Spleen (tissue), 13 donors: ENCODE results near the gene HORMAD1. TPM values are rescaled to one million over a fixed set of nuclear protein-coding genes. Genes with fewer than 3 reads are reported as not detected.
"Not testable (repeated sequence)": the region's sequence is repeated elsewhere in the genome, so short reads cannot be mapped to it uniquely, and the experiment has no call there.

Experiments
- DNase-seq: peaks from one replicate; pipeline ENCODE4 v3.0.0-alpha.2; 2020
- H3K27ac ChIP-seq, 8 donors: fragments of 200-600 bp; sonication (generic) in 7 of 8; 1 replicate in 4 of 8; 2 replicates in 4 of 8; pipeline versions ENCODE4 v1.5.0 to v1.8.0; 2016 to 2021; ENCODE audit warnings: inconsistent platforms in 4 of 8, mild to moderate bottlenecking in 4 of 8, moderate library complexity in 1 of 8
- H3K27me3 ChIP-seq, 7 donors: fragments of 200-600 bp; sonication (generic) in 6 of 7; replicated peaks in 1 of 7; 1 replicate in 4 of 7; 2 replicates in 3 of 7; pipeline versions ENCODE4 v1.5.0 to v1.8.0; 2016 to 2021; ENCODE audit warnings: inconsistent platforms in 3 of 7, mild to moderate bottlenecking in 1 of 7
- H3K36me3 ChIP-seq, 6 donors: fragments of 200-600 bp; sonication (generic) in 5 of 6; 1 replicate in 4 of 6; 2 replicates in 2 of 6; pipeline versions ENCODE4 v1.5.0 to v1.8.0; 2016 to 2021; ENCODE audit warnings: inconsistent platforms in 2 of 6
- H3K4me1 ChIP-seq, 6 donors: fragments of 200-600 bp; sonication (generic) in 5 of 6; 1 replicate in 3 of 6; 2 replicates in 3 of 6; pipeline versions ENCODE4 v1.5.0 to v1.8.0; 2016 to 2021; ENCODE audit warnings: inconsistent platforms in 3 of 6
- H3K4me3 ChIP-seq, 8 donors: fragments of 200-600 bp; sonication (generic) in 7 of 8; 1 replicate in 4 of 8; 2 replicates in 4 of 8; pipeline versions ENCODE4 v1.5.0 to v1.8.0; 2016 to 2021; ENCODE audit warnings: inconsistent platforms in 4 of 8, mild to moderate bottlenecking in 4 of 8, moderate library complexity in 2 of 8
- H3K9me3 ChIP-seq, 8 donors: fragments of 200-600 bp; sonication (generic) in 7 of 8; 1 replicate in 4 of 8; 2 replicates in 4 of 8; pipeline versions ENCODE4 v1.5.0 to v1.8.0; 2016 to 2021; ENCODE audit warnings: inconsistent platforms in 4 of 8
- CTCF ChIP-seq, 11 experiments: fragments of 200-600 bp in 7 of 11; fragments of 450-650 bp in 4 of 11; sonication (generic) in 4 of 11; IDR thresholded peaks in 8 of 11; conservative IDR thresholded peaks in 3 of 11; 1 replicate in 7 of 11; 2 replicates in 4 of 11; pipeline versions ENCODE4 v1.4.0 to v1.8.0; 2016 to 2021; ENCODE audit warnings: antibody characterized with exemption in 11 of 11, inconsistent platforms in 4 of 11, mild to moderate bottlenecking in 1 of 11
- POLR2A ChIP-seq, 3 donors: fragments of 450-650 bp; IDR thresholded peaks; one replicate each; pipeline ENCODE4 v1.5.1; 2017; ENCODE audit warnings: antibody characterized with exemption in 3 of 3, mild to moderate bottlenecking in 1 of 3
- POLR2AphosphoS5 ChIP-seq, 3 donors: sonication (generic); formaldehyde crosslinking; IDR thresholded peaks; one replicate each; pipeline ENCODE4 v1.5.1; 2017; ENCODE audit warnings: antibody characterized with exemption in 3 of 3
- WGBS, 5 donors: extraction: QIAGEN DNeasy Blood & Tissue Kit in 3 of 5; methylation state at CpG; one replicate each; pipeline versions ENCODE4 v1.1.5 to v1.1.7; 2013 to 2018; 5-methylcytosine and 5-hydroxymethylcytosine counted together
- intact Hi-C: fragments of 100-400 bp; cut with DNase I; formaldehyde crosslinking; loops from one replicate; pipeline ENCODE4 v1.15.0; 2023; ENCODE audit warnings: low total_unique reads
- long read RNA-seq, 2 donors: transcript quantifications; one replicate each; lab custom pipeline, GENCODE V29; 2026
- polyA plus RNA-seq, 3 donors: library from polyadenylated mRNA; stranded (reverse); fragments of 200-250 nt; gene quantifications; one replicate each; pipeline ENCODE4 v1.2.1, GENCODE V29; 2013
- total RNA-seq, 7 donors: library from RNA; depleted of rRNA in 3 of 7; stranded (reverse); fragments of >200 nt in 3 of 7; fragmentation: NEBNext Ultra II Directional in 4 of 7; extraction: Animal tissue kit (Norgen Biotek cat#: 25700) in 4 of 7; gene quantifications; one replicate each; pipeline versions ENCODE4 v1.1.0 to v1.2.1, GENCODE V29; 2016 to 2021
- donor health status: healthy with polysubstance abuse.
- donor health status: DM: no; HTN: no; CAD: no; lungs with moderate emphysema.
- donor health status: DM: no; HTN: no; CAD: no.
- donor health status: Bipolar disorder and iron deficiency.
- donor health status: healthy.
- donor health status: DM: no; HTN: no; CAD: no.
- donor health status: DM: yes; HTN: yes; CAD: no.

The HORMAD1 gene
- total RNA-seq, result 10 to 100 TPM in 1 of 7 donors, 1 to 10 TPM in 6; 3.0 to 14.1 (median 4.7) TPM
- 1 to 10 TPM in 1 of 3 donors, under 1 TPM in 2; 0.41 to 1.8 (median 0.70) TPM for polyA plus RNA-seq
- long read RNA-seq, donor 1, result 0 reads
- long read RNA-seq, donor 2, result 0 reads

GRCh38 chr1:150720703-150721102 is at the start of gene HORMAD1:
Gene HORMAD1 (minus strand): TSS chr1:150720895. CDS start chr1:150719505, 1,390 bp downstream.
- Histone ChIP-seq H3K36me3 (no peaks in the 10 kb centered on the region), H3K9me3 (no peaks in the 10 kb centered on the region), H3K27ac (no peak within 1 kb of the TSS), H3K4me1 (no peaks in the 10 kb centered on the region), H3K4me3 (no peak within 1 kb of the TSS), H3K27me3 (no peaks in the 10 kb centered on the region)
- 95 to 97% (median 96%) methylated on average over 24 of the region's 24 CpGs for WGBS, 5 donors
- intact Hi-C loops, result no loop called here
- peak in 1 of 3 donors; percentile 36 for TF ChIP-seq POLR2AphosphoS5 (IDR thresholded peaks at IDR 0.05)
- no peak for TF ChIP-seq POLR2A (IDR thresholded peaks at IDR 0.05)
- no peak for DNase-seq

DNA sequence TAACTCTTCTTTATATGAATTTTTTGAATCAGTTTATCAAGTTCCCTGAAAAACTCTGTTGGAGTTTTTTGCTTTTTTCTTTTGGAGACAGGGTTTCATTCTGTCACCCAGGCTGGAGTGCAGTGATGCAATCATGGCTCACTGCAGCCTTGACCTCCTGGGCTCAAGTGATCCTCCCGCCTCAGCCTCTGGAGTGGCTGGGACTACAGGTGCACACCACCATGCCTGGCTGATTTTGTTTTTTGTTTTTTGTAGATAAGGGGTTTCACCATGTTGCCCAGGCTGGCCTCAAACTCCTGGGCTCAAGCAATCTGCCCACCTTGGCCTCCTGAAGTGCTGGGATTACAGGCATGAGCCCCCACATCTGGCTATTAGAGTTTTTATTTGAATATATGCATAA is 47.0 kb upstream of the HORMAD1 start:
- H3K27me3 ChIP-seq, intact Hi-C loops, H3K27ac ChIP-seq, H3K9me3 ChIP-seq, H3K4me3 ChIP-seq, DNase-seq: not testable (repeated sequence)
- Histone ChIP-seq H3K4me1 (peaks cover 16 to 58% (median 41%) of the 10 kb centered on the region in 6 donors), H3K36me3 (peaks cover 0 to 11% (median 0%) of the 10 kb centered on the region in 6 donors)
- WGBS, 5 donors, result 35 to 84% (median 71%) methylated on average over 1 of the region's 1 CpG

DNA sequence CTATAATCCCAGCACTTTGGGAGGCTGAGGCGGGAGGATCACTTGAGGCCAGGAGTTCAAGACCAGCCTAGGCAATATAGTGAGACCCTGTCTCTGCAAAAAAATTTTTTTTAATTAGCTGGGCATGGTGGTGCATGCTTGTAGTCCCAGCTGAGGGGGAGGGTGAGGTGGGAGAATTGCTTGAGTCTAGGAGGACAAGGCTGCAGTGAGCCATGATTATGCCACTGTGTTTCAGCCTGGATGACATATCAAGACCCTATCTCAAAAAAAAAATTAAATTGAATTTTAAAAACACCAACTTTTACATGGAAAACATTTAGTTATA is 45.2 kb upstream of the HORMAD1 start:
- H3K27me3 ChIP-seq, H3K9me3 ChIP-seq, intact Hi-C loops, DNase-seq: not testable (repeated sequence)
- Histone ChIP-seq H3K4me1 (peaks cover 29 to 65% (median 51%) of the 10 kb centered on the region in 6 donors), H3K36me3 (peaks cover 0 to 27% (median 2%) of the 10 kb centered on the region in 6 donors), H3K27ac (peak overlapping the region; percentile 79 to 92 (median 90)), H3K4me3 (peak overlapping the region; percentile 33 to 75 (median 48))
- WGBS, 5 donors, result 18 to 60% (median 33%) methylated on average over 1 of the region's 1 CpG

DNA sequence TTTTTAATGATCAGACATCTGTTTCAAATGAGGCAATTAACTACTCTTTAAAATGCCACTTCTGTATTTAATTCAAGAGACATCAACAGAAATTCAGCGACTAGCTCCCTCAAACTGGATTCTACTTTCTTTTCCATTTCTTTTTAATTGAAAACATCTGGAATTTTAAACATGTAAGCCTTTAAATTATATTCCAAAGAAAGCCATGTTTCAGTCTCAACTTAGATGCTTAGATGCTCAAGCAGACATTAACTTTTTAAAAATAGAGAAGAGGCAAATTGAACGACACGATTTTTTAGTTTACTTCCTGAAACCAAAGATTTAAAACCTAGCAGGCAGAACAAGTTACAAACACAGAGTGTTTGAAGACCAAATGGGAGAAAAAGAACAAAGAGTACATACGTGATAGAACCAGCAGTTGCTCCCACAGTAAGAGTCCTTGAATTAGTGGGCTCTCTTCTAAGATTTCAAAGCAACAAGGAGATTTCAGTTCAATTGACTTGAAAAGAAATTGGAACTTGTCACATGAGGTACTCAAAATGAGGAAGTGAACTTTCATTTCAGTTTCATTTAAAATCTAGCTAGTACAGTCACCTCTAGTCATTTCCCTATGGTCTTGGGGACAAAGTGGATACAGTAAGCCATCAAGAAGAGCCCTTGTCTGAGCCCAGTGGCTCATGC is 44.7 kb upstream of the HORMAD1 start, which contains the start of gene CTSS:
Gene CTSS, minus strand, starts transcription at position 483 of the 681 bp plus-strand sequence. CDS start 1,015 bp downstream, outside the sequence.
- DNase-seq, result no peak
- TF ChIP-seq POLR2A (IDR thresholded peaks at IDR 0.05), result peak in 1 of 3 donors; percentile 57
- TF ChIP-seq POLR2AphosphoS5 (IDR thresholded peaks at IDR 0.05), result no peak
- no peak for TF ChIP-seq CTCF (IDR thresholded peaks at IDR 0.05 in 8 of 11, conservative IDR thresholded peaks at IDR 0.05 in 3 of 11)
- Histone ChIP-seq H3K4me1 (peaks cover 31 to 65% (median 49%) of the 10 kb centered on the region in 6 donors), H3K4me3 (peak within 1 kb of the TSS; percentile 33 to 75 (median 48)), H3K36me3 (peaks cover 0 to 32% (median 5%) of the 10 kb centered on the region in 6 donors), H3K27me3 (no peaks in the 10 kb centered on the region), H3K9me3 (no peaks in the 10 kb centered on the region), H3K27ac (peak within 1 kb of the TSS; percentile 79 to 92 (median 90))
- 0 to 2% (median 0%) methylated on average over 4 of the region's 4 CpGs for WGBS, 5 donors
- intact Hi-C loops, result no loop called here

DNA sequence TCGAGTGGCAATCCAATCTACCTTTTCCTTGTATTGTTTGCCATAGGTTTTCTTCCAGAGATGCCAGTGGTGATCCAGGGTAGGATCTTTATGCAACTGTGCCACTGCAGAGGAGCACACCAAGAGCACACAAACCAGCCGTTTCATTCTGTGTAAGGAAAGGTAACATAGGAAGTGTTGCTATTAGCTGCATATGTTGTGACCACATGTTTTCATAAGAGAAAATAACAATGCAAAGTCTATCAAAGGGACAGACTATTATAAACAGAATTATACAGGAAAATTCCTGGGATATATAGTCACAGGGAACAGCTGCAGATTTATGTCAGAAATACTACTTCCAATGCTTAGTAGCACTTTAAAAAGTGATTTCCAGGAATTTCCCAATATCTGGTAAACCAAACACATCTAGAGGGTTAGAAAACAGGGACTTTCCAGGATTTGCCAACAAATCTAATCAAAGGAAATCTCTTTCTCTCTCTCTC is 44.0 kb upstream of the HORMAD1 start:
- 19 to 33% (median 24%) methylated on average over 2 of the region's 2 CpGs for WGBS, 5 donors
- peaks cover 34 to 70% (median 56%) of the 10 kb centered on the region in 6 donors for H3K4me1 ChIP-seq
- H3K27me3 ChIP-seq, result no peaks in the 10 kb centered on the region
- no peak for TF ChIP-seq POLR2A (IDR thresholded peaks at IDR 0.05)
- peak overlapping the region; percentile 33 to 75 (median 48) for H3K4me3 ChIP-seq
- intact Hi-C loops, result no loop called here
- peak overlapping the region; percentile 79 to 92 (median 90) for H3K27ac ChIP-seq
- H3K9me3 ChIP-seq, result no peaks in the 10 kb centered on the region
- DNase-seq, result no peak
- H3K36me3 ChIP-seq, result peaks cover 0 to 40% (median 7%) of the 10 kb centered on the region in 6 donors

GRCh38 chr1:150763018-150763417 is 42.3 kb upstream of the HORMAD1 start:
- no peak for DNase-seq
- intact Hi-C loops, result no loop called here
- no peaks in the 10 kb centered on the region for H3K27me3 ChIP-seq
- H3K4me1 ChIP-seq, result peaks cover 34 to 85% (median 58%) of the 10 kb centered on the region in 6 donors
- TF ChIP-seq CTCF (IDR thresholded peaks at IDR 0.05 in 8 of 11, conservative IDR thresholded peaks at IDR 0.05 in 3 of 11) (no peak), POLR2AphosphoS5 (IDR thresholded peaks at IDR 0.05) (no peak), POLR2A (IDR thresholded peaks at IDR 0.05) (no peak)
- WGBS, 5 donors, result 76 to 82% (median 79%) methylated on average over 3 of the region's 3 CpGs
- peak overlapping the region in 6 of 8 donors; percentile 42 to 92 (median 88) for H3K27ac ChIP-seq
- peak overlapping the region; percentile 33 to 75 (median 48) for H3K4me3 ChIP-seq
- H3K36me3 ChIP-seq, result peaks cover 0 to 56% (median 14%) of the 10 kb centered on the region in 6 donors
- H3K9me3 ChIP-seq, result no peaks in the 10 kb centered on the region
